Renal pelvis (tissue), 4 donors: ENCODE data around the gene AEN. TPM values are rescaled to one million over a fixed set of nuclear protein-coding genes. Genes with fewer than 3 reads are reported as not detected.
"Not testable (repeated sequence)": the region's sequence is repeated elsewhere in the genome, so short reads cannot be mapped to it uniquely, and the experiment has no call there.

Source experiments
- DNase-seq: peaks from one replicate; pipeline ENCODE4 v3.0.0-alpha.2; 2013
- polyA plus RNA-seq, 3 donors: library from polyadenylated mRNA; unstranded; fragments of 120-200 nt; gene quantifications; one replicate each; pipeline ENCODE4 v1.2.1, GENCODE V29; 2013; ENCODE audit not compliant: insufficient read length in 3 of 3

AEN gene
- polyA plus RNA-seq, 3 donors = 5.9 to 7.5 (median 6.8) TPM

GRCh38 chr15:88629071-88629470 lies 7.9 kb downstream of the AEN start:
- no peak for DNase-seq

- DNase-seq = no peak
These were observed 9.1 kb downstream of the AEN start for GRCh38 chr15:88630141-88630721.

- no peak for DNase-seq
These were observed 9.8 kb downstream of the AEN start for GRCh38 chr15:88630798-88631463.

- DNase-seq = no peak
These were observed 10.4 kb downstream of the AEN start for GRCh38 chr15:88631464-88632028.

GRCh38 chr15:88632797-88633196 lies 11.7 kb downstream of the AEN start:
- DNase-seq = not testable (repeated sequence)

- no peak for DNase-seq
These were observed 13.3 kb downstream of the AEN start for GRCh38 chr15:88634449-88634848.

GRCh38 chr15:88635318-88635717 lies 14.2 kb downstream of the AEN start:
- no peak for DNase-seq

- DNase-seq = no peak
These were observed 14.9 kb downstream of the AEN start for GRCh38 chr15:88636050-88636449.

- no peak for DNase-seq
These were observed 15.5 kb downstream of the AEN start for GRCh38 chr15:88636654-88637053.

GRCh38 chr15:88637436-88637835 lies 16.3 kb downstream of the AEN start:
- DNase-seq = no peak

- DNase-seq = no peak
These were observed 16.9 kb downstream of the AEN start for GRCh38 chr15:88637841-88638625.

GRCh38 chr15:88638626-88639372 lies 17.7 kb downstream of the AEN start, which contains the start of gene ISG20:
TSS of gene ISG20 (plus strand) at chr15:88639016. CDS start at chr15:88639367, 351 bp downstream.
- peak; percentile 66 for DNase-seq

GRCh38 chr15:88641959-88642452 lies 20.9 kb downstream of the AEN start:
- DNase-seq = no peak

GRCh38 chr15:88642514-88642913 lies 21.4 kb downstream of the AEN start:
- not testable (repeated sequence) for DNase-seq

- no peak for DNase-seq
These were observed 23.6 kb downstream of the AEN start for GRCh38 chr15:88644741-88645140.

GRCh38 chr15:88645171-88646087 lies 24.3 kb downstream of the AEN start:
- no peak for DNase-seq

- DNase-seq = no peak
These were observed 24.9 kb downstream of the AEN start for GRCh38 chr15:88646088-88646405.

- no peak for DNase-seq
These were observed 25.8 kb downstream of the AEN start for GRCh38 chr15:88646951-88647350.

- no peak for DNase-seq
These were observed 26.4 kb downstream of the AEN start for GRCh38 chr15:88647351-88648105.
